HepG2 (cell line): ENCODE measurements around the gene CKS1B. TPM values are rescaled to one million over a fixed set of nuclear protein-coding genes. Genes with fewer than 3 reads are reported as not detected.

ENCODE experiments used
- ATAC-seq: fragments of 200-7000 bp; cut with Tn5 transposase; 3 replicates; pipeline ENCODE4 v1.9.1; 2020; ENCODE audit warnings: mild to moderate bottlenecking, moderate library complexity
- BruUV-seq: library from RNA; stranded (reverse); fragments of 400-500 nt; replicated peaks from 2 replicates; lab custom pipeline; 2021; lab: Mats Ljungman, UMichigan
- CTCF ChIA-PET: fragments of 300-600 bp; formaldehyde crosslinking; extraction: SDS; loops from one replicate; lab custom pipeline; 2021; ENCODE audit warnings: low total read pairs, inconsistent platforms, low intra/inter-chr PET ratio; lab: Yijun Ruan, JAX
- POLR2A ChIA-PET: fragments of 350-600 bp; sonication (Branson Sonifier 250); formaldehyde crosslinking; loops from one replicate; lab custom pipeline; 2020; ENCODE audit warnings: antibody characterized with exemption, inconsistent platforms; lab: Yijun Ruan, JAX
- DNase-seq: peaks from one replicate; pipeline ENCODE4 v3.0.0-alpha.2; 2015; ENCODE audit warnings: low spot score
- FAIRE-seq: peaks from 3 replicates; lab custom pipeline; 2011; peaks lifted over from hg19 to GRCh38; lab: Jason Lieb, UNC
- H2AFZ ChIP-seq: one replicate; pipeline ENCODE4 v1.6.1; 2011; ENCODE audit warnings: low read length, inconsistent platforms
- H3K27ac ChIP-seq: fragments of 300-600 bp; 3 replicates; pipeline ENCODE4 v1.8.0; 2011; ENCODE audit warnings: mixed run types, mild to moderate bottlenecking, mixed read lengths, low read length, inconsistent platforms; ENCODE audit not compliant: insufficient read depth; ENCODE audit errors: extremely low read length
- H3K27me3 ChIP-seq, 2 experiments: fragments of 200-600 bp in 1 of 2; 2 replicates in 1 of 2; 3 replicates in 1 of 2; pipeline versions ENCODE4 v1.6.0 to v1.8.0; 2011; ENCODE audit warnings: low read length in 2 of 2, mild to moderate bottlenecking in 2 of 2, moderate library complexity in 2 of 2, inconsistent platforms in 1 of 2; ENCODE audit not compliant: insufficient read depth in 2 of 2, control insufficient read depth in 1 of 2
- H3K36me3 ChIP-seq, 2 experiments: fragments of 200-600 bp in 1 of 2; replicated peaks in 1 of 2; 2 replicates in 1 of 2; 3 replicates in 1 of 2; pipeline versions ENCODE4 v1.5.1 to v1.8.0; 2011; ENCODE audit warnings: low read length in 2 of 2, inconsistent platforms in 1 of 2; ENCODE audit not compliant: insufficient read depth in 2 of 2, control insufficient read depth in 1 of 2
- H3K4me1 ChIP-seq: 2 replicates; pipeline ENCODE4 v1.5.1; 2012; ENCODE audit warnings: low read length, inconsistent platforms; ENCODE audit not compliant: insufficient read depth
- H3K4me2 ChIP-seq: 2 replicates; pipeline ENCODE4 v1.6.0; 2011; ENCODE audit warnings: low read depth, low read length, inconsistent platforms
- H3K4me3 ChIP-seq, 3 experiments: fragments of 200-600 bp in 1 of 3; sonication (generic), shearing (Covaris generic) in 1 of 3; replicated peaks in 1 of 3; 2 replicates each; pipeline ENCODE4 v1.5.1; 2011 to 2016; ENCODE audit warnings: low read length in 3 of 3, inconsistent platforms in 2 of 3, low read depth in 2 of 3, mild to moderate bottlenecking in 2 of 3, control low read depth in 1 of 3, mixed read lengths in 1 of 3; ENCODE audit not compliant: insufficient read depth in 1 of 3
- H3K79me2 ChIP-seq: one replicate; pipeline ENCODE4 v1.6.1; 2011; ENCODE audit warnings: low read length, inconsistent platforms; ENCODE audit not compliant: insufficient read depth
- H3K9ac ChIP-seq: 2 replicates; pipeline ENCODE4 v1.6.0; 2011; ENCODE audit warnings: mild to moderate bottlenecking, low read depth, low read length, inconsistent platforms; ENCODE audit not compliant: insufficient read depth
- H3K9me3 ChIP-seq: 2 replicates; pipeline ENCODE4 v1.5.1; 2012; ENCODE audit warnings: mild to moderate bottlenecking, low read length
- H4K20me1 ChIP-seq: 2 replicates; pipeline ENCODE4 v1.6.0; 2011; ENCODE audit warnings: inconsistent platforms, mild to moderate bottlenecking, low read length, moderate library complexity; ENCODE audit not compliant: insufficient read depth
- ATF1 ChIP-seq: IDR thresholded peaks from 2 replicates; pipeline ENCODE4 v1.6.1; 2016; ENCODE audit warnings: mild to moderate bottlenecking, control low read depth
- CAMTA2 ChIP-seq: sonication (generic); formaldehyde crosslinking; IDR thresholded peaks from 2 replicates; pipeline ENCODE4 v1.4.0; 2020; ENCODE audit warnings: mild to moderate bottlenecking, missing genetic modification reagents, borderline replicate concordance
- KAT2B ChIP-seq: fragments of 150-350 bp; IDR thresholded peaks from 2 replicates; pipeline ENCODE4 v1.6.1; 2014; ENCODE audit warnings: low read depth, low read length, borderline replicate concordance
- KAT8 ChIP-seq: IDR thresholded peaks from 2 replicates; pipeline ENCODE4 v1.6.1; 2016; ENCODE audit warnings: missing genetic modification reagents, missing compliant biosample characterization
- KLF11 ChIP-seq: IDR thresholded peaks from 2 replicates; pipeline ENCODE4 v1.6.1; 2016; ENCODE audit warnings: missing compliant biosample characterization
- KLF9 ChIP-seq: IDR thresholded peaks from 2 replicates; pipeline ENCODE4 v1.6.1; 2016; ENCODE audit warnings: low read depth
- MAFG ChIP-seq: sonication (generic); formaldehyde crosslinking; IDR thresholded peaks from 2 replicates; pipeline ENCODE4 v1.5.1; 2020; ENCODE audit warnings: mild to moderate bottlenecking, missing genetic modification reagents
- MAFK ChIP-seq, 2 experiments: IDR thresholded peaks in 1 of 2; conservative IDR thresholded peaks in 1 of 2; 2 replicates each; pipeline ENCODE4 v1.6.1; 2011; ENCODE audit warnings: improper control_type of control experiment in 2 of 2, low read length in 2 of 2
- MED1 ChIP-seq: sonication (generic); formaldehyde crosslinking; IDR thresholded peaks from 2 replicates; pipeline ENCODE4 v1.4.0; 2020; ENCODE audit warnings: missing genetic modification reagents
- MXD4 ChIP-seq: IDR thresholded peaks from 2 replicates; pipeline ENCODE4 v1.6.1; 2016; ENCODE audit warnings: mild to moderate bottlenecking, missing biosample characterization, missing genetic modification reagents
- POLR2AphosphoS5 ChIP-seq: IDR thresholded peaks from 2 replicates; pipeline ENCODE4 v1.6.1; 2012; ENCODE audit warnings: low read depth, low read length
- SALL1 ChIP-seq: sonication (generic); formaldehyde crosslinking; IDR thresholded peaks from 2 replicates; pipeline ENCODE4 v1.8.0; 2022; ENCODE audit warnings: mild to moderate bottlenecking, missing genetic modification reagents
- SIN3B ChIP-seq: fragments of 150-350 bp; IDR thresholded peaks from 2 replicates; pipeline ENCODE4 v1.6.1; 2014; ENCODE audit warnings: low read length
- TBL1XR1 ChIP-seq: fragments of 150-350 bp; IDR thresholded peaks from 2 replicates; pipeline ENCODE4 v1.6.1; 2014; ENCODE audit warnings: borderline replicate concordance, low read length; ENCODE audit not compliant: partially characterized antibody
- TOE1 ChIP-seq: sonication (generic); formaldehyde crosslinking; IDR thresholded peaks from 2 replicates; pipeline ENCODE4 v1.4.0; 2020; ENCODE audit warnings: mild to moderate bottlenecking, missing genetic modification reagents
- ZBTB7B ChIP-seq: sonication (generic); formaldehyde crosslinking; IDR thresholded peaks from 2 replicates; pipeline ENCODE4 v1.4.0; 2020; ENCODE audit warnings: missing genetic modification reagents
- ZFYVE20 ChIP-seq: sonication (generic); formaldehyde crosslinking; IDR thresholded peaks from 2 replicates; pipeline ENCODE4 v1.8.0; 2023; ENCODE audit warnings: low read depth, mild to moderate bottlenecking, moderate library complexity, missing genetic modification reagents, borderline replicate concordance
- WGBS: methylation state at CpG from one replicate; pipeline ENCODE4 v1.1.6; 2017; ENCODE audit warnings: low lambda C conversion rate; 5-methylcytosine and 5-hydroxymethylcytosine counted together
- in situ Hi-C: cut with HindIII; loops from 2 replicates; pipeline ENCODE4 v1.10.0; 2017; ENCODE audit warnings: low pct_unique_long_range_greater_than_20kb; ENCODE audit not compliant: extremely low pct_ligation_motif_present
- intact Hi-C: fragments of 100-400 bp; cut with micrococcal nuclease; formaldehyde crosslinking; loops from one replicate; pipeline ENCODE4 v1.10.0; 2022; ENCODE audit not compliant: unreplicated experiment
- polyA plus RNA-seq, 8 experiments: library from polyadenylated mRNA; depleted of rRNA in 3 of 8; stranded (reverse) in 7 of 8; unstranded in 1 of 8; fragments of >200 nt; fragmentation: Illumina TruSeq in 4 of 8; extraction: Trizol in 4 of 8; gene quantifications; 2 replicates each; pipeline versions ENCODE4 v1.2.1 to v1.2.3, GENCODE V29; 2011 to 2016; ENCODE audit warnings: low read depth in 4 of 8, missing spikeins in 1 of 8, mixed read lengths in 1 of 8; ENCODE audit not compliant: insufficient read depth in 1 of 8
- total RNA-seq, 5 experiments: library from RNA; depleted of rRNA; stranded (reverse); fragments of >200 nt; fragmentation: Illumina TruSeq; extraction: Trizol; gene quantifications; 2 replicates each; pipeline ENCODE4 v1.2.3, GENCODE V29; 2016; ENCODE audit warnings: low read depth in 1 of 5
- TF ChIP-seq, protein P1 (sequence below): sonication (generic); formaldehyde crosslinking; IDR thresholded peaks from 2 replicates; pipeline ENCODE4 v1.4.0; 2020; ENCODE audit warnings: missing genetic modification reagents
- TF ChIP-seq, protein P2 (sequence below): IDR thresholded peaks from 2 replicates; pipeline ENCODE4 v1.6.1; 2016; ENCODE audit warnings: low read depth
- TF ChIP-seq, protein P3 (sequence below): sonication (generic); formaldehyde crosslinking; IDR thresholded peaks from 2 replicates; pipeline ENCODE4 v1.4.0; 2020; ENCODE audit warnings: missing genetic modification reagents

The CKS1B gene
- total and polyA plus RNA-seq, 2 of the 13 experiments (the other 11 are each of a cell fraction or from before 2014, with no cell fraction given), result 217 to 222 TPM

DNA sequence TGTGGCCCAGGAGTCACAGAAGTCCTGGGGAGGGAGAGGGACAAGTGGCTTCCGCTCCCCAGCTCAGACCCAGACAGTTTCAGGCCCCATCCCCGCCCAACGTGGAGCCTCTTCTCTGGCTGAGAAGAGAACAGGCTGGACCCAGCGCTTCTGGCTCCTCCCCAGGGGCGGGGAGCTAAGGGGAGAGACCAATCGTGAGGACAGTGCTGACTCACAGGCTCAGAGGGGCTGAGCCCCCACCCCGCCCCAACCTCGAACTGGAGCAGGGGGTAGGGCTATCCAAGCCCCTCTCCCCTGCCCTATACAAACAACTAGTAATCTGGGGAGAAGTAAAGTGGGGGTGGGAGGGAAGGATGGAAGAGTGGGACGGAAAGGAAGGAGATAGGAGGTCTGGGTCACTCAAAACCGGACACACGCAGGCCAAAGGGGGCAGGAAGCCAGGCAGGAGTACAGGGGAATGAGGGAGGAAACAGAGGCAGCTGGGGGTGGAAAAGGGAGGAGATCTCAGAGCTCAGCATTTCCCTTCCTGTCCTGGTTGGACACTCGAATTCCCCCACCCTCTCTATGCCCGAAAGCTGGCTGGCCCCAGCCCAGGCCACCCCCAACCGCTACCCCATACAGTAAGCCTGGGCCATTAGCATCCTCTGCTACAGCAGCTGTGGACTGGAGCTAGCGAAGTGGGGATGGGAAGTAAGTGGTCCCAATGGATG is 3.7 kb upstream of the CKS1B start, which contains the start of gene SHC1:
Gene SHC1 (minus strand): TSS at position 117 of the 710 bp plus-strand sequence. CDS start 221 bp downstream, outside the sequence.
- peaks cover 59% of the 10 kb centered on the region for H3K4me1 ChIP-seq
- intact Hi-C loops, result loop anchor here (1.0 kb wide), 1 partner anchor 47 kb away; no protein-coding TSS in a partner anchor
- peaks cover 13 to 33% of the 10 kb centered on the region in 2 experiments; a peak in 4 of 5 replicates for H3K36me3 ChIP-seq
- H3K79me2 ChIP-seq, result peaks cover 52% of the 10 kb centered on the region
- in situ Hi-C loops, result no loop called here
- ChIA-PET CTCF (no interaction called here), POLR2A (interaction anchor here (0.7 to 6.6 kb wide), 21 partner anchors 9 to 636 kb away, joined by 3 to 148 read pairs (median 5); partner anchors contain the start of genes ADAM15, FLAD1, LENEP and PBXIP1)
- H3K4me2 ChIP-seq, result peak within 1 kb of the TSS; percentile 100
- H2AFZ ChIP-seq, result no peak within 1 kb of the TSS
- H4K20me1 ChIP-seq, result no peaks in the 10 kb centered on the region
- no TSS peak for BruUV-seq
- peak; percentile 75 for ATAC-seq
- 28% methylated on average over 9 of the region's 15 CpGs for WGBS
- H3K9me3 ChIP-seq, result no peaks in the 10 kb centered on the region
- peak; percentile 83 for DNase-seq
- H3K27ac ChIP-seq, result peak within 1 kb of the TSS; percentile 100
- peak; percentile 86 for FAIRE-seq
- H3K27me3 ChIP-seq, result no peaks in the 10 kb centered on the region; a peak in 1 of 5 replicates
- peak within 1 kb of the TSS; percentile 63 for H3K9ac ChIP-seq
- H3K4me3 ChIP-seq, result peak within 1 kb of the TSS; percentile 51 to 75 (median 59)
- TF ChIP-seq KLF9 (CRISPR knock-in tag) (no peak), CAMTA2 (CRISPR knock-in tag) (no peak), KLF11 (no peak), KAT2B (no peak), TBL1XR1 (no peak), ZBTB7B (CRISPR knock-in tag) (peak; percentile 26; the same call in 1 of the 2 replicates), ZFYVE20 (CRISPR knock-in tag) (no peak), MAFG (CRISPR knock-in tag) (no peak), POLR2AphosphoS5 (peak; percentile 89), ATF1 (CRISPR knock-in tag) (peak; percentile 44; the same call in 1 of the 2 replicates), MAFK (conservative IDR thresholded peaks at IDR 0.05 in 1 of 2, IDR thresholded peaks at IDR 0.05 in 1 of 2; ENCODE audit: low read length in 2 of 2) (peak in 1 of 2 experiments; percentile 20; a peak in 1 of 4 replicates), TOE1 (CRISPR knock-in tag) (no peak), SIN3B (no peak), SALL1 (peak; percentile 43), MED1 (CRISPR knock-in tag) (peak; percentile 37; the same call in 1 of the 2 replicates), MXD4 (0 out of 2 replicates have a peak, but pooled peaks have one; percentile 54), KAT8 (CRISPR knock-in tag) (0 out of 2 replicates have a peak, but pooled peaks have one; percentile 23)
- TF ChIP-seq, protein P1, sequence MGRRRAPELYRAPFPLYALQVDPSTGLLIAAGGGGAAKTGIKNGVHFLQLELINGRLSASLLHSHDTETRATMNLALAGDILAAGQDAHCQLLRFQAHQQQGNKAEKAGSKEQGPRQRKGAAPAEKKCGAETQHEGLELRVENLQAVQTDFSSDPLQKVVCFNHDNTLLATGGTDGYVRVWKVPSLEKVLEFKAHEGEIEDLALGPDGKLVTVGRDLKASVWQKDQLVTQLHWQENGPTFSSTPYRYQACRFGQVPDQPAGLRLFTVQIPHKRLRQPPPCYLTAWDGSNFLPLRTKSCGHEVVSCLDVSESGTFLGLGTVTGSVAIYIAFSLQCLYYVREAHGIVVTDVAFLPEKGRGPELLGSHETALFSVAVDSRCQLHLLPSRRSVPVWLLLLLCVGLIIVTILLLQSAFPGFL (CRISPR knock-in tag), result no peak
- TF ChIP-seq, protein P2, sequence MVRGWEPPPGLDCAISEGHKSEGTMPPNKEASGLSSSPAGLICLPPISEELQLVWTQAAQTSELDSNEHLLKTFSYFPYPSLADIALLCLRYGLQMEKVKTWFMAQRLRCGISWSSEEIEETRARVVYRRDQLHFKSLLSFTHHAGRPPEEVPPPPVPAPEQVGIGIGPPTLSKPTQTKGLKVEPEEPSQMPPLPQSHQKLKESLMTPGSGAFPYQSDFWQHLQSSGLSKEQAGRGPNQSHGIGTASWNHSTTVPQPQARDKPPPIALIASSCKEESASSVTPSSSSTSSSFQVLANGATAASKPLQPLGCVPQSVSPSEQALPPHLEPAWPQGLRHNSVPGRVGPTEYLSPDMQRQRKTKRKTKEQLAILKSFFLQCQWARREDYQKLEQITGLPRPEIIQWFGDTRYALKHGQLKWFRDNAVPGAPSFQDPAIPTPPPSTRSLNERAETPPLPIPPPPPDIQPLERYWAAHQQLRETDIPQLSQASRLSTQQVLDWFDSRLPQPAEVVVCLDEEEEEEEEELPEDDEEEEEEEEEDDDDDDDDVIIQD (CRISPR knock-in tag), result 0 out of 2 replicates have a peak, but pooled peaks have one; percentile 39
- TF ChIP-seq, protein P3, sequence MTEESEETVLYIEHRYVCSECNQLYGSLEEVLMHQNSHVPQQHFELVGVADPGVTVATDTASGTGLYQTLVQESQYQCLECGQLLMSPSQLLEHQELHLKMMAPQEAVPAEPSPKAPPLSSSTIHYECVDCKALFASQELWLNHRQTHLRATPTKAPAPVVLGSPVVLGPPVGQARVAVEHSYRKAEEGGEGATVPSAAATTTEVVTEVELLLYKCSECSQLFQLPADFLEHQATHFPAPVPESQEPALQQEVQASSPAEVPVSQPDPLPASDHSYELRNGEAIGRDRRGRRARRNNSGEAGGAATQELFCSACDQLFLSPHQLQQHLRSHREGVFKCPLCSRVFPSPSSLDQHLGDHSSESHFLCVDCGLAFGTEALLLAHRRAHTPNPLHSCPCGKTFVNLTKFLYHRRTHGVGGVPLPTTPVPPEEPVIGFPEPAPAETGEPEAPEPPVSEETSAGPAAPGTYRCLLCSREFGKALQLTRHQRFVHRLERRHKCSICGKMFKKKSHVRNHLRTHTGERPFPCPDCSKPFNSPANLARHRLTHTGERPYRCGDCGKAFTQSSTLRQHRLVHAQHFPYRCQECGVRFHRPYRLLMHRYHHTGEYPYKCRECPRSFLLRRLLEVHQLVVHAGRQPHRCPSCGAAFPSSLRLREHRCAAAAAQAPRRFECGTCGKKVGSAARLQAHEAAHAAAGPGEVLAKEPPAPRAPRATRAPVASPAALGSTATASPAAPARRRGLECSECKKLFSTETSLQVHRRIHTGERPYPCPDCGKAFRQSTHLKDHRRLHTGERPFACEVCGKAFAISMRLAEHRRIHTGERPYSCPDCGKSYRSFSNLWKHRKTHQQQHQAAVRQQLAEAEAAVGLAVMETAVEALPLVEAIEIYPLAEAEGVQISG (CRISPR knock-in tag), result peak; percentile 32; the same call in 1 of the 2 replicates
